IPS-18a (cell line): ENCODE results near the gene OSCAR.
"Not testable (repeated sequence)": the region's sequence is repeated elsewhere in the genome, so short reads cannot be mapped to it uniquely, and the experiment has no call there.

Experiments used
- H3K27ac ChIP-seq: one replicate; pipeline ENCODE4 v1.5.1; 2013; ENCODE audit warnings: low read length
- H3K27me3 ChIP-seq: one replicate; pipeline ENCODE4 v1.6.1; 2013; ENCODE audit warnings: mild to moderate bottlenecking, low read length; ENCODE audit not compliant: control insufficient read depth, insufficient read depth
- H3K36me3 ChIP-seq: one replicate; pipeline ENCODE4 v1.6.1; 2013; ENCODE audit warnings: low read depth, low read length; ENCODE audit not compliant: control insufficient read depth
- H3K4me1 ChIP-seq: one replicate; pipeline ENCODE4 v1.6.1; 2013; ENCODE audit warnings: low read depth, low read length; ENCODE audit not compliant: control insufficient read depth
- H3K4me3 ChIP-seq: one replicate; pipeline ENCODE4 v1.5.1; 2013; ENCODE audit warnings: low read length
- H3K9ac ChIP-seq: one replicate; pipeline ENCODE4 v1.6.1; 2013; ENCODE audit warnings: mild to moderate bottlenecking, low read length, moderate library complexity
- H3K9me3 ChIP-seq: one replicate; pipeline ENCODE4 v1.6.1; 2013; ENCODE audit warnings: low read depth, low read length; ENCODE audit not compliant: control insufficient read depth

Gene OSCAR

GRCh38 chr19:54115109-54116063, 14.8 kb upstream of the OSCAR start, which contains the start of the genes PRPF31 and TFPT:
TSS of gene PRPF31 (plus strand) at chr19:54115754. CDS start at chr19:54118279, 2,525 bp downstream.
TSS of gene TFPT (minus strand) at chr19:54115657. CDS start at chr19:54115269, 388 bp downstream.
- H3K4me3 ChIP-seq, result peak within 1 kb of the TSS; percentile 81
- peaks cover 26% of the 10 kb centered on the region for H3K36me3 ChIP-seq
- peak within 1 kb of the TSS; percentile 83 for H3K27ac ChIP-seq
- H3K4me1 ChIP-seq, result no peaks in the 10 kb centered on the region
- no peaks in the 10 kb centered on the region for H3K27me3 ChIP-seq
- H3K9ac ChIP-seq, result peak within 1 kb of the TSS; percentile 80
- H3K9me3 ChIP-seq, result no peaks in the 10 kb centered on the region

GRCh38 chr19:54114340-54115108, 13.9 kb upstream of the OSCAR start:
- H3K27me3 ChIP-seq, result no peaks in the 10 kb centered on the region
- H3K9me3 ChIP-seq, result no peaks in the 10 kb centered on the region
- H3K9ac ChIP-seq, result peak overlapping the region; percentile 80
- H3K4me1 ChIP-seq, result no peaks in the 10 kb centered on the region
- peak overlapping the region; percentile 83 for H3K27ac ChIP-seq
- peaks cover 26% of the 10 kb centered on the region for H3K36me3 ChIP-seq
- H3K4me3 ChIP-seq, result peak overlapping the region; percentile 81

- no peak overlapping the region for H3K9ac ChIP-seq
- peaks cover 52% of the 10 kb centered on the region for H3K36me3 ChIP-seq
- H3K4me1 ChIP-seq, result no peaks in the 10 kb centered on the region
- no peak overlapping the region for H3K27ac ChIP-seq
- no peak overlapping the region for H3K4me3 ChIP-seq
- no peaks in the 10 kb centered on the region for H3K27me3 ChIP-seq
- H3K9me3 ChIP-seq, result no peaks in the 10 kb centered on the region
Observed at GRCh38 chr19:54109651-54110050, 9.0 kb upstream of the OSCAR start.

- peaks cover 52% of the 10 kb centered on the region for H3K36me3 ChIP-seq
- H3K4me1 ChIP-seq, result no peaks in the 10 kb centered on the region
- no peaks in the 10 kb centered on the region for H3K9me3 ChIP-seq
- H3K27ac ChIP-seq, result no peak overlapping the region
- no peaks in the 10 kb centered on the region for H3K27me3 ChIP-seq
- H3K9ac ChIP-seq, result no peak overlapping the region
- no peak overlapping the region for H3K4me3 ChIP-seq
Observed at GRCh38 chr19:54108496-54108895, 7.9 kb upstream of the OSCAR start.

GRCh38 chr19:54107876-54108490, 7.4 kb upstream of the OSCAR start:
- no peaks in the 10 kb centered on the region for H3K4me1 ChIP-seq
- H3K36me3 ChIP-seq, result peaks cover 49% of the 10 kb centered on the region
- no peak overlapping the region for H3K27ac ChIP-seq
- H3K4me3 ChIP-seq, result no peak overlapping the region
- H3K9ac ChIP-seq, result no peak overlapping the region
- H3K27me3 ChIP-seq, result no peaks in the 10 kb centered on the region
- H3K9me3 ChIP-seq, result no peaks in the 10 kb centered on the region

GRCh38 chr19:54106716-54107115, 6.1 kb upstream of the OSCAR start:
- peaks cover 49% of the 10 kb centered on the region for H3K36me3 ChIP-seq
- no peaks in the 10 kb centered on the region for H3K9me3 ChIP-seq
- no peak overlapping the region for H3K9ac ChIP-seq
- H3K27ac ChIP-seq, result no peak overlapping the region
- no peaks in the 10 kb centered on the region for H3K27me3 ChIP-seq
- H3K4me1 ChIP-seq, result no peaks in the 10 kb centered on the region
- no peak overlapping the region for H3K4me3 ChIP-seq

- H3K9me3 ChIP-seq, result no peaks in the 10 kb centered on the region
- H3K27ac ChIP-seq, result no peak overlapping the region
- H3K9ac ChIP-seq, result no peak overlapping the region
- no peaks in the 10 kb centered on the region for H3K4me1 ChIP-seq
- H3K36me3 ChIP-seq, result peaks cover 47% of the 10 kb centered on the region
- H3K27me3 ChIP-seq, result no peaks in the 10 kb centered on the region
- no peak overlapping the region for H3K4me3 ChIP-seq
Observed at GRCh38 chr19:54105796-54106195, 5.2 kb upstream of the OSCAR start.

- Histone ChIP-seq H3K36me3 (peaks cover 40% of the 10 kb centered on the region), H3K9ac (no peak overlapping the region), H3K9me3 (no peaks in the 10 kb centered on the region), H3K4me1 (no peaks in the 10 kb centered on the region), H3K27me3 (no peaks in the 10 kb centered on the region), H3K27ac (no peak overlapping the region), H3K4me3 (no peak overlapping the region)
Observed at GRCh38 chr19:54104998-54105715, 4.6 kb upstream of the OSCAR start.

- peaks cover 18% of the 10 kb centered on the region for H3K36me3 ChIP-seq
- peak within 1 kb of the TSS; percentile 89 for H3K9ac ChIP-seq
- peak within 1 kb of the TSS; percentile 97 for H3K4me3 ChIP-seq
- no peaks in the 10 kb centered on the region for H3K9me3 ChIP-seq
- H3K27ac ChIP-seq, result peak within 1 kb of the TSS; percentile 46
- H3K27me3 ChIP-seq, result no peaks in the 10 kb centered on the region
- H3K4me1 ChIP-seq, result no peaks in the 10 kb centered on the region
Observed at GRCh38 chr19:54102421-54103169, 2.0 kb upstream of the OSCAR start, which contains the start of gene NDUFA3. TSS of gene NDUFA3 (plus strand) at chr19:54102855. CDS start at chr19:54102879, 24 bp downstream.

- not testable (repeated sequence) for H3K36me3 ChIP-seq, H3K27ac ChIP-seq
Observed at GRCh38 chr19:54099903-54100255, 724 bp downstream of the OSCAR start.

More at GRCh38 chr19:54099903-54100255, 724 bp downstream of the OSCAR start:
- not testable (repeated sequence) for H3K9ac ChIP-seq, H3K4me1 ChIP-seq, H3K4me3 ChIP-seq, H3K9me3 ChIP-seq
- H3K27me3 ChIP-seq, result peaks cover 22% of the 10 kb centered on the region
